BE2C (cell line): ENCODE measurements around the gene ZNF341.

Source experiments
- DNase-seq: peaks from one replicate; pipeline ENCODE4 v3.0.0-alpha.2; 2020
- H3K27me3 ChIP-seq: fragments of 250-450 bp; sonication (Bioruptor Pico); 2 replicates; pipeline ENCODE4 v1.5.1; 2020; ENCODE audit warnings: mild to moderate bottlenecking
- H3K36me3 ChIP-seq: fragments of 250-450 bp; sonication (Bioruptor Pico); 2 replicates; pipeline ENCODE4 v1.5.1; 2020; ENCODE audit warnings: mild to moderate bottlenecking
- H3K4me1 ChIP-seq: fragments of 250-450 bp; sonication (Bioruptor Pico); 2 replicates; pipeline ENCODE4 v1.5.1; 2020
- H3K4me3 ChIP-seq: 2 replicates; pipeline ENCODE4 v1.5.1; 2011; ENCODE audit warnings: low read depth, low read length
- H3K9me3 ChIP-seq: fragments of 250-450 bp; sonication (Bioruptor Pico); 2 replicates; pipeline ENCODE4 v1.5.1; 2020
- TF ChIP-seq, protein P1 (sequence below): IDR thresholded peaks from 2 replicates; pipeline ENCODE4 v1.5.1; 2012; ENCODE audit warnings: mild to moderate bottlenecking, low read depth, low read length

ZNF341 gene

GRCh38 chr20:33733654-33734576, 2.1 kb downstream of the ZNF341 start:
- no peak overlapping the region for H3K4me3 ChIP-seq

DNA sequence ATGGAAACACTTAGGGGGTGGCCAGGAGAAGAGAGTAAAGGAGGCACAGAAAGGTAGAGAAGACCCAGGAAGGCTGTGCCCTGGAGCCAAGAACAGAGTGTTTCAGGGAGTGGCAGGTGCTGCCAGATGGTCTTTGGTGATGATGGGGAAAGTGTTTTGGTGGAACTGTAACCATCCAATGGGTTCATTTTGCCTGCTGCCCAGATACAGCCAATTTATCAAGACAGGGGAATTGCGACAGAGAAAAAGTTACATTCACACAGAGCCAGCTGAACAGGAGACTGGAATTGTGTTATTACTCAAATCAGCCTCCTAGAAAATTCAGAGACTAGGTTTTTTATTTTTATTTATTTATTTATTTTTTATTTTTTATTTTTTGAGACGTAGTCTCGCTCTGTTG, 5.2 kb downstream of the ZNF341 start:
- H3K9me3 ChIP-seq: peaks cover 6% of the 10 kb centered on the region
- no peaks in the 10 kb centered on the region for H3K27me3 ChIP-seq
- no peaks in the 10 kb centered on the region; the same call in 1 of the 2 replicates for H3K36me3 ChIP-seq
- TF ChIP-seq, protein P1, sequence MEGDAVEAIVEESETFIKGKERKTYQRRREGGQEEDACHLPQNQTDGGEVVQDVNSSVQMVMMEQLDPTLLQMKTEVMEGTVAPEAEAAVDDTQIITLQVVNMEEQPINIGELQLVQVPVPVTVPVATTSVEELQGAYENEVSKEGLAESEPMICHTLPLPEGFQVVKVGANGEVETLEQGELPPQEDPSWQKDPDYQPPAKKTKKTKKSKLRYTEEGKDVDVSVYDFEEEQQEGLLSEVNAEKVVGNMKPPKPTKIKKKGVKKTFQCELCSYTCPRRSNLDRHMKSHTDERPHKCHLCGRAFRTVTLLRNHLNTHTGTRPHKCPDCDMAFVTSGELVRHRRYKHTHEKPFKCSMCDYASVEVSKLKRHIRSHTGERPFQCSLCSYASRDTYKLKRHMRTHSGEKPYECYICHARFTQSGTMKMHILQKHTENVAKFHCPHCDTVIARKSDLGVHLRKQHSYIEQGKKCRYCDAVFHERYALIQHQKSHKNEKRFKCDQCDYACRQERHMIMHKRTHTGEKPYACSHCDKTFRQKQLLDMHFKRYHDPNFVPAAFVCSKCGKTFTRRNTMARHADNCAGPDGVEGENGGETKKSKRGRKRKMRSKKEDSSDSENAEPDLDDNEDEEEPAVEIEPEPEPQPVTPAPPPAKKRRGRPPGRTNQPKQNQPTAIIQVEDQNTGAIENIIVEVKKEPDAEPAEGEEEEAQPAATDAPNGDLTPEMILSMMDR: no peak
- no peak overlapping the region for H3K4me3 ChIP-seq
- DNase-seq: no peak
- no peaks in the 10 kb centered on the region for H3K4me1 ChIP-seq

More at GRCh38 chr20:33733654-33734576, 2.1 kb downstream of the ZNF341 start:
- H3K36me3 ChIP-seq: no peaks in the 10 kb centered on the region; the same call in 1 of the 2 replicates
- DNase-seq: no peak
- H3K4me1 ChIP-seq: no peaks in the 10 kb centered on the region
- peaks cover 6% of the 10 kb centered on the region for H3K9me3 ChIP-seq
- TF ChIP-seq, protein P1: no peak
- H3K27me3 ChIP-seq: no peaks in the 10 kb centered on the region

- no peaks in the 10 kb centered on the region; the same call in 1 of the 2 replicates for H3K36me3 ChIP-seq
- H3K4me3 ChIP-seq: no peak overlapping the region
- no peaks in the 10 kb centered on the region for H3K27me3 ChIP-seq
- DNase-seq: no peak
- no peaks in the 10 kb centered on the region for H3K4me1 ChIP-seq
- TF ChIP-seq, protein P1: no peak
- H3K9me3 ChIP-seq: peaks cover 6% of the 10 kb centered on the region; the same call in 1 of the 2 replicates
Measured at GRCh38 chr20:33739493-33739892, 7.7 kb downstream of the ZNF341 start.

DNA sequence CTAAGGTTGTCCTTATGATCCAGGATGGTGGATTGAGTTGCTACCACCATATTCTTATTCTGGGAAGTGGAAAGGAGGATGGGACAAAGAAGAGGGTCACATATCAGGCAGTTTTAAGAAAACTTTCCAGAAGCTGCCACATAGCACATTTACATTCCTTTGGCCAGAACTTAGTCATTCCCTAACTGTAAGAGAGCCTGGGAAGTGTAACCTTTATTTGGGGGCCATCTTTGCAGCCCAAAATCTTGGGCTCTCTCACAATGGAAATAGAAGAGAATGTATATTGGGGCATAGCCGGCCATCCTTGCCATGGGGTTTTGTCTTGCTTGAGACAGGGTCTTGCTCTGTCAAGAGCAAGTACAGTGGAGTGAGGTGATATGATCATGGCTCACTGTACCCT, 8.4 kb downstream of the ZNF341 start:
- Histone ChIP-seq H3K4me3 (no peak overlapping the region), H3K27me3 (no peaks in the 10 kb centered on the region), H3K9me3 (peaks cover 6% of the 10 kb centered on the region; the same call in 1 of the 2 replicates), H3K36me3 (no peaks in the 10 kb centered on the region; the same call in 1 of the 2 replicates), H3K4me1 (no peaks in the 10 kb centered on the region)
- TF ChIP-seq, protein P1: no peak
- DNase-seq: no peak

DNA sequence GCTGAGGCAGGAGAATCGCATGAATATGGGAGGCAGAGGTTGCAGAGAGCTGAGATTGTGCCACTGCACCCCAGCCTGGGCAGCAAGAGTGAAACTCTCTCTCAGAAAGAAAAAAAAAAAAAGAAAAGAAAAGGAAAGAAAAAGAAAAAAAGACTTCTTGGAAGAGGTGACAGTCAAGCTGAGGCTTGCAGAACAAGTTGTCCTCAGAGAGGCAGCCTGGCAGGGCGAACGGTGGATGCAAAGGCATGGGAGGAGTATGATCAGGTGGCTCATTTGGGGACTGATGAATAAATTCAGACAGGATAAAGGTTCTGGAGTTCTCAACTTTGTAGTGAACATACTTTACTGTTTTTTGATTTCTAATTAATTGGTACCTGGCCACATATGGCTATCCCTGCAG, 12.4 kb downstream of the ZNF341 start:
- DNase-seq: no peak

More for the DNA sequence above, 12.4 kb downstream of the ZNF341 start:
- TF ChIP-seq, protein P1: no peak
- Histone ChIP-seq H3K9me3 (no peaks in the 10 kb centered on the region), H3K36me3 (no peaks in the 10 kb centered on the region), H3K27me3 (no peaks in the 10 kb centered on the region), H3K4me1 (no peaks in the 10 kb centered on the region), H3K4me3 (no peak overlapping the region)
